Stimulated activated CD8-positive, alpha-beta memory T cell treated with anti-CD3 and anti-CD28 coated beads, Interleukin-15, amount 100 ng/mL, for 1 hour (primary cell): ENCODE data around the gene CHST8.

ENCODE experiments used
- DNase-seq: peaks from one replicate; pipeline ENCODE4 v3.0.0-alpha.2; 2020; ENCODE audit warnings: low read depth

The CHST8 gene

GRCh38 chr19:33718651-33719254, 97.0 kb downstream of the CHST8 start:
- no peak for DNase-seq

GRCh38 chr19:33719366-33720154, 97.8 kb downstream of the CHST8 start:
- no peak for DNase-seq

DNA sequence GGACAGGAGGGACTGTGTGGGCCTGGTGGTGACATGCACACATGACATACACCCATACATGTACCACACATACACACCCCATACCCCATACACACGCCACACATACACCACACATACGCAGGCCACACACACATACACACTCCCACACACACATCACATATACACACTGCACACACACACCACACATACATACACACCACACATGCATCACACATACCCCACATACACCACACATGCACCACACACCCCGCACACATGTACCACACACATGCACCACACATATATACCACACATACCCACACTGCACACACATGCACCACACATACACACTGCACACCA, 98.4 kb downstream of the CHST8 start:
- no peak for DNase-seq

DNA sequence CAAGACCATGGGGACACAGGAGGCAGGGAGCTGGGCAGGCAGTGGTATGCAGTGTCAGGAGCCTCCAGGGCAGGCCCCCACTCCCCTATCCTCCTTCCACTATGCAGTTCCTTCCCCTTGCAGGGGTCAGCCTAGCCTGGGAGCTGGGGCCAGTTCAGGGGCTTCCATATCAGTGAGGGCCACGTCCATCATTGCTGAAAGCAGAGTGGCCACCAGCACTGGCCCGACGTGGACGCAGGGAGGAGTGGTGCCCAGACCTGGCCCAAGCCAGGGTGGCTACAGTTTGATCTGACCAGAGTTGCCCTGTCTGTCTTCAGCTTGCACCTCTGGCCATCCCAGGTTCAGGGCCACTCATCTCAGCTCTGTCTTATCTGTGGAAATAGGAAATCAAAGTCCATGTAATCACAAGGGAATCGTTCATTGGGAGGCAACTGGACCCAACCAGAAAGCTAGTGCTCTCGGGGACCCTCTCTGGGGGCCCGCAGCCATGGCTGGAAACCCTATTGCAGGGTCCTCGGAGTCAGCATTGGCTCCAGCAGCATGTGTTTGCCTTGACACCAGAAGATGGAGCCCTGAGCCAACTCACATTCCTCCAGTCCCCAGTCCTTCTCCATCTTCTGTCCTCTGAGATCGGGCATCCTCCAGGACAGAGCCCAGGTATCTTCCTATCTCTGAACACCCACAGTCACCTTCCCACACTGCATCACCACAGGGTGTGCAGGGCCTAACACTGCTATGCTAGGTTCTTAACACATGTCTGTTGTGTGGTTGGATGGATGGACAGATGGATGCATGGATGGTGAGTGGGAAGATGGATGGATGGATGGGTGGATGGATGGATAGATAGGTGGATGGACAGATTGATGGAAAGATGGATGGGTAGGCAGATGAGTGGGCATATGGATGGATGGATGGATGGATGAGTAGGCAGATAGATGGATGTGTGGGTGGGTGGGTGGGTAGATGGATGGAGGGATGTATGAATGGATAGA, 99.2 kb downstream of the CHST8 start:
- DNase-seq: no peak

GRCh38 chr19:33721735-33722297, 100.1 kb downstream of the CHST8 start:
- no peak for DNase-seq

- no peak for DNase-seq
These were observed 100.9 kb downstream of the CHST8 start for GRCh38 chr19:33722456-33723239.

GRCh38 chr19:33723512-33723911, 101.8 kb downstream of the CHST8 start:
- no peak for DNase-seq

DNA sequence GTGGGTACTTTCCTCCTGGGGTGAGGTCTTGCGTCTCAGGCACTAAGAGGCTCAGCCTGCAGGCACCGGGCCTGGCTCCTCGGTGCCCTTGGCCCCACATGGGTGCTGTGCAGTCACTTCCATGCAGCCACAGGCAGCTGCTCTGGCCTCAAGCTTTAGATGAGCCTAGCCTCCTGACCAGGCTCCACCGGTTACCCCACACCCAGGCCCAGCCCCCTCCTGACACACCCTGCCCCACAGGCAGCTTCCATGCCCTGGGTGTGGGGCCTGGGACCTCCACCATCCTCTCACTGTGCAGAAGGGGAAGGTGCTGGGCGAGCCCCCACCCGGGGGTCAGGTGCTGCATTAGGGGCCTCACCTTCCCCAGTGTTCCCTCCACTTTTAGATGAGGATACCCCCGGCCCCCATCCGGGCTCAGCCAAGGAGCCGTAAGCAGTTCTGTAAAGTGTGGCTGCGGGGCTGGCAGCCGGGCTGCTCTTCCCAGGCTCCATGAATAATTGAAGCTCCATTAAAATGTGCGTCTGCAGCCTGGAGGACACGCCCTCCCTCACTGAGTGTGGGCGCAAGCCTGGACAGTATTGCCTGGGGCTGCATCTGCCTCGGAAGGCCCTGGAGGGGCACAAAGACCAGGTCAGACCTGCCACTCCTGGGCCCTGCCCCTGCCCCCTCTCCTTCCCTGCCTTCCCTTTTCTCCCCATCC, 102.4 kb downstream of the CHST8 start:
- DNase-seq: no peak

DNA sequence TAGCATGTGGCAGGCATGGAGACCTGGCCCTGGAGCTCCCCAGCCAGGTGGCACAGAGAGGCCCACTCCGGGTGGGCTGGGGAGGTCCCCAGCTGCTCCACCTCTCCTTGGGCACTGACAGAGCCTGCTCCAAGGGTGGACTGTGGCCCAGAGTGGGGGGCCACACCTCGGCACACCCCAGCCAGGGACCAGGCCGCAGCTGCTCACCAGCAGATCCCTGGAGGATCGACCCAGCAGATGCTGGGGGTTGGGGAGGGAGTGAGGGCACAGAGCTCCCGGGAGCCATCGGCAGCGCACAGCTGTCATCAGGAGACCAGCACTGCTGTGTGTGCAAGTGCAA, 102.9 kb downstream of the CHST8 start:
- no peak for DNase-seq

DNA sequence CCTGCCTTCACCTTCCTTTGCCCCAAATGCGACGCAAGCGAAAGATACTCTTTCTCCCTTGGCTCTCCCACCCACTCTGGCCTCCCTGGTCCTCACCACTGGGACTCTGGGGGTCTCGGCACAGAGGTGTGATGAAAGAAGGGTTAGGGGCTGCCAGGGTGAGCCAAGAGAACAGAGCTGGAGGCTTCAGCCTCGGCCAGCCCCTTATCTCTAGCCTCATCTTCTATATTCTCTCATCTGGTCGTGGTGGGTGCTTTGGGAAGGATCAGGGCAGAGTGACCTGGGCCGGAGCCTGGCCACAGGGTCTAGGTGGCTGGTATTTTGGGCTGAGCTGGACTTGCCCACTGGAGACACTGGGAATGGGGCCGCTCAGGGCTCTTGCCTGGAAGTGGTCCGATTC, 103.8 kb downstream of the CHST8 start:
- DNase-seq: no peak

- no peak for DNase-seq
These were observed 105.0 kb downstream of the CHST8 start for GRCh38 chr19:33726756-33727155.

DNA sequence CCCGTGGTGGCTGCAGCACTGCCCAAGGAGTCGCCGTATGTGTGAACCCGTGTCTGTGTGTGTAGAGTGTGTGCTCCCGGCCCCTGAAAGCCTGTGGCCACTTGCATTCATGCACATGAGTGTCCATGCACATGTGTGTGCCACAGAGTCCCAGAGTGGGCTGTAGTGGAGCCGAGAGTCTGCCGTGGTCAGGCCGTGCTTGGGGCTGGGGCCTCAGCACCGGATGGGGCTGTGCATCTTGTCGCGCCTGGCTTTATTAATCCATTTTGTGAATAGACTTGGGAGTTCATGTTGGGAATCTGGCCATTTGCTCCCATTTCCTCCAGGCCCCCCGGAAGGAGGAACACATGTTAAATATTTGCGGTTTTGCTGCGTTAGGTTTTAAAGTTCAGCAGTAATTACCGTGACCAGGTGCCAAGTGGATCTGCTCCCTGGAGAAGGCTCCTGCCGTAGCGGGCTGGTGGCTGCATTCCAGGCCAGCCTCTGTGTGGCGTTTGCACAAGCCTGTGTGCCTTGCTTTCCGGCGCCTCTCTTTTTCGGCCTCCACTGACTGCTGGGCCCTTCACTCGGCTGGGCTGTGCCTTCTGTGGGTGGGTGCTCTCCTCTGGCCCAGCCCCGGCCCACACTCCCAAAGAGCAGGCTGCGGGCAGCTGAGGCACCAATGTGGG, 105.7 kb downstream of the CHST8 start:
- no peak for DNase-seq

- no peak for DNase-seq
These were observed 106.4 kb downstream of the CHST8 start for GRCh38 chr19:33728141-33728540.

- no peak for DNase-seq
These were observed 109.3 kb downstream of the CHST8 start for GRCh38 chr19:33730858-33731607.

DNA sequence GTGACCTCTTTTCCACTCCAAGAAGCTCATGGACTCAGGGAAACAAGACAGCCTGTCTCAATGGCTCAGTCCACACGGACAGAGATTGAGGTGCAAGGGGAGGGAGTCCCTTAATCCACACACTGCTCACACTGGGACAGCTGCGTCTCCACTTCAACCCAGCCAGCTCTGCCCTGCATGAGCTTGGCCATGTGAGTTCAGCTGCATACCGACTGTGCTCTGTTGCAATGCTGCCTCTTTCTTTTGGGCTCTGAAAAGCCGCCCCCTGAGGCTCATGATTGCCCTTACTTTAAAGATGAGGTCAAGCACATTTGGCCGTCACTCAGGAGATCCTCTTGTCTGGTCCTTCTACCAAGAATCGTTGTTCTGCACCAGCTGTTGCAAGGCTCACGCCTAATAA, 110.1 kb downstream of the CHST8 start:
- DNase-seq: no peak

DNA sequence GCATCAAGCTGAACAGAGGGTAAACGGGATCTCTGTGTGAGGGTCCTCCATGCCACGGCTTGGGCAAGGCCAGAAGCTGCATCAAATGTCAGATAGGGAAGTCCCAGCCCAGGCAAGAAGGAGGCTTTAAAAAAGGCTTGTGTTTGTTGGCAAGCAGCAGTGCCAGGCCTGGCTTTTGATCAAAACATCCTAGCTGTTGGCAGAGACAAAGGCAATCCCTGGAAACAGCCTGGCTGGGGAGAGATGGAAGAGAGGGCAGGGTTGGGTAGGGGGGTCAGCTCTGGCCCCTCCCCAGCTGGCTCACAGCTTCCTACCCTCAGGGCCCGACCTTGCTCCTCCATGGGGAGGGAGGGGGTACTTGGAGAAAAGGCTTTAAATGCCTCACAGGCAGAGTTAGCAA, 113.2 kb downstream of the CHST8 start:
- DNase-seq: no peak

DNA sequence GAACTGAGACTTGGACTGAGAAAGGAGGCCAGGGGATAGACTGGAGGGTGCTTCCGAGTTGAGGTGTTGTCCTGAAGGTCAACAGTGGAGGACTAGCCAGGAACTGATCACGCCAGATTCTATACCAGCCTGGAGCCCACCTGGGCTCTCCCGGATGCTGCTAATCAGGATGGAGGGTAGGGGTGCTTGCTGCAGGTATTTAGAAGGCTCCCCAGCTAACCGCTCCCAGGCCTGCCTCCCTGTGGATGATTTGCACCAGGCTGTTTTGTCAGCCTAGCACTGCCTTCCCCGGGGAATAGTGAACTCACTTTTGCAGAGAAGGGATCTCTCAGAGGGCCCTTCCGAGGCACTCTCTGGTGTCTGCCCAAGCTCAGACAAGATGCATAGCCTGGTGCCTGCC, 114.4 kb downstream of the CHST8 start:
- DNase-seq: no peak

DNA sequence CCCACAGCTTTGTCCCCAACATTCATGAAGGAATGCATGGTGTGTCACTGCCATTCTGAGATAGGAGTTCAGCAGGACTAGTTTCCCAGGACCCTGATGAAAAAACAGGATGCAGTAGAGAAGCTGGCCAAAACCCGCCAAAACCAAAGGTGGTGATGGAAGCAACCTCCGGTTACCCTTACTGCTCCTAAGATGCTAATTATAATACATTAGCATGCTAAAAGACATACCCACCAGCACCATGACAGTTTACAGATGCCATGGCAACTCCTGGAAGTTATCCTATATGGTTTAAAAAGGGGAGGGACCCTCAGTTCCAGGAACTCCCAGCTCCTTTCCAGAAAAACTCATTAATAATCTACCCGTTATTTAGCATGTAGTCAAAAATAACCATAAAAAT, 115.0 kb downstream of the CHST8 start:
- DNase-seq: no peak

DNA sequence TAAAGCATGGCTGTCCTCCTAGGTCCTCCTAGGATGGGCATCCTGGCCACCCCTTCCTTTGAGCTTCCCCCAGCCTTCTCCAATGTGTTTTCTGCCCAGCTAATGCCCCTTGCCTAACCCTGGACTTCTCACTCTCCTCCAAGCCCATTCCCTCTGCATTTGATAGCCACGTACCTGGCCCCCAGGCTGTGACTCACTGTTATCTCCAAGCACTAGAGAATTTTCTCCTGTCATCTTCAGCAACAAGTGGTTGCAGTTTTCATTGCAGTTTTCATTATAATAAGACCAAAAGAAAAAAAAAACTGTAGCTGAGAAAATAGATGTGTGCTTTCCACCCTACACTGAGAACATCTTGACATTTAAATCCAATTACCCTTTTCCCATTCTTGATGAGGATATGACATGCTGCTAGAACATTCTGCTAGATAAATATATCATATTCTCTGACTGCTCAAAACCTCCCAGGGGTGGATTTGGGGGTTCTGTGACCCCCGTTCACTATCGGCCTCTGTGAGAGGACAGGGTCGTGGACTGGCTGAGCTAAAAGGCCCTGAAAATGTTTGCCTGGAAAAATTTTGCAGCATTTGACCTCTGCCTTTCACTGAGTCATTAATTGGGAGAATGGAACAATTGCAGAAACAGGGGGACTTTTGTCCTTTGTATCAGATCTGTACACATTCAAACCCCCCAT, 116.1 kb downstream of the CHST8 start:
- no peak for DNase-seq
